Measurements from ENCODE around the gene CTNNBL1. TPM values are rescaled to one million over a fixed set of nuclear protein-coding genes. Genes with fewer than 3 reads are reported as not detected.

The CTNNBL1 gene
- total RNA-seq, 2 donors from 2014 or later, result 68.6 to 68.7 TPM

DNA sequence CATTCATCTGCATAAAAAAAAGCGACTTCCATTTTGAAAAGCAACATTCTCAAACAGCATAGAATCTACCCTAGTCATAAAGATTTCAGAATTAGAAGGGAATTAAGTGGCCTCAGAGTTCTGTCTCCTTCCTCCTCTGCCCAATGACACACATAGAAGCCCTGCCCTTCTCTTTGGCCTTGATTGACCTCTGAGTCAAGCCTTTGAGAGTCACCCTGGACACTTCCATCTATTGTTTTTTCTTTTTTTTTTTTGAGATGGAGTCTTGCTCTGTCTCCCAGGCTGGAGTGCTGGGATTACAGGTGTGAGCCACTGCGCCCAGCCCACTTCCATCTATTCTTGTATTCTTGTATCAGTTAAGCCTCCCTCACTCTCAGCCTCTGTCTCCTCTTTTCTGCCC is 44.8 kb upstream of the CTNNBL1 start:
- peaks cover 10% of the 10 kb centered on the region for H3K27me3 Mint-ChIP-seq (ENCODE audit: insufficient read depth)
- no peaks in the 10 kb centered on the region for H3K36me3 Mint-ChIP-seq (ENCODE audit: low read depth)
- no peak for DNase-seq
- no peak overlapping the region for H3K9ac ChIP-seq (ENCODE audit: extremely low read depth, low read length, poor library complexity, severe bottlenecking)
- no peaks in the 10 kb centered on the region for H3K36me3 ChIP-seq (ENCODE audit: control insufficient read depth, insufficient read depth, low read length)
- H3K4me3 ChIP-seq (ENCODE audit: low read length), result no peak overlapping the region
- no peak overlapping the region for H3K27ac ChIP-seq (ENCODE audit: low read depth, low read length)
- 85 to 100% methylated on average over 1 to 2 of the region's 2 CpGs for WGBS, 2 experiments (ENCODE audit: insufficient coverage in 1 of 2, insufficient read length in 1 of 2)
- no peaks in the 10 kb centered on the region for H3K9me3 ChIP-seq (ENCODE audit: control insufficient read depth, low read length)
- H3K4me1 Mint-ChIP-seq, result peaks cover 18% of the 10 kb centered on the region
- TF ChIP-seq, protein P1, sequence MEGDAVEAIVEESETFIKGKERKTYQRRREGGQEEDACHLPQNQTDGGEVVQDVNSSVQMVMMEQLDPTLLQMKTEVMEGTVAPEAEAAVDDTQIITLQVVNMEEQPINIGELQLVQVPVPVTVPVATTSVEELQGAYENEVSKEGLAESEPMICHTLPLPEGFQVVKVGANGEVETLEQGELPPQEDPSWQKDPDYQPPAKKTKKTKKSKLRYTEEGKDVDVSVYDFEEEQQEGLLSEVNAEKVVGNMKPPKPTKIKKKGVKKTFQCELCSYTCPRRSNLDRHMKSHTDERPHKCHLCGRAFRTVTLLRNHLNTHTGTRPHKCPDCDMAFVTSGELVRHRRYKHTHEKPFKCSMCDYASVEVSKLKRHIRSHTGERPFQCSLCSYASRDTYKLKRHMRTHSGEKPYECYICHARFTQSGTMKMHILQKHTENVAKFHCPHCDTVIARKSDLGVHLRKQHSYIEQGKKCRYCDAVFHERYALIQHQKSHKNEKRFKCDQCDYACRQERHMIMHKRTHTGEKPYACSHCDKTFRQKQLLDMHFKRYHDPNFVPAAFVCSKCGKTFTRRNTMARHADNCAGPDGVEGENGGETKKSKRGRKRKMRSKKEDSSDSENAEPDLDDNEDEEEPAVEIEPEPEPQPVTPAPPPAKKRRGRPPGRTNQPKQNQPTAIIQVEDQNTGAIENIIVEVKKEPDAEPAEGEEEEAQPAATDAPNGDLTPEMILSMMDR (conservative IDR thresholded peaks at IDR 0.05), result no peak
- no peaks in the 10 kb centered on the region for H3K9me3 Mint-ChIP-seq
- H3K27me3 ChIP-seq (ENCODE audit: control insufficient read depth, insufficient read depth, low read length, poor library complexity, severe bottlenecking), result peaks cover 22% of the 10 kb centered on the region
- H3K27ac Mint-ChIP-seq, result no peak overlapping the region
- peaks cover 11% of the 10 kb centered on the region for H3K4me1 ChIP-seq (ENCODE audit: control insufficient read depth, insufficient read depth, low read length)
- H3K4me3 Mint-ChIP-seq, result no peak overlapping the region

DNA sequence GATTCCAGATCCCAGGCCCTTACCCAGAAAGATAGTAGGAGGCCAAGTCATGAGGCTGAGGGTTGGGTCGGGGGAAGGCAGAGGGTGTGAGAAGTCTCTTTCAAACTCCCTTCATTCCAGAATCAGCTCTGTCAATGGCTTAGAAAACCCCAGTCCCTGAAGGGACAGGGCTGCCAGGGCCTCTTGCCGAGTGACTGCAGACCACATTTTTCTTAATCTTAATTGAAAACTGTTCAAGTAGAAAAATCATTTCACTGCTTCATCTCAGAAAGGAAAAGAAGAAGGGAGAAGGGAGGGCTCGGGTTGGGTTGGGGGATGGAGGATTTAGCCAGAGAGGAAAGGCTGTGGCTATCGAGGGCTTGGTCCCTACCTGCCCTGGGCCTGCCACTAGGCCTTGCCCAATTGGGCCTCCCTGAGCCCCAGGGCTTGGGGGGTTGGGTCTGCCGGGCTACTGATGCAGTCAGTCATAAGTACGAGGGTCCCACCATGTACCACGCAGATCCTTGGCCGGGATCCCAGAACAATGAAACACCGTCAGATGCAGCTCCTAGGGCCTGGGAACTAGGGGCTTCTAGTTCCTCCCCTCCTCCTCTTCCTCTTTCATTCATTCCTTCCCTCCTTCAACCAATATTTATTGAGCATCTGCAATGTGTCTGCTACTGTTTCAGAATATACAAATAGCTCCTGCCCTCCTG is 44.0 kb upstream of the CTNNBL1 start:
- peaks cover 5% of the 10 kb centered on the region for H3K27me3 Mint-ChIP-seq (ENCODE audit: insufficient read depth)
- H3K4me3 Mint-ChIP-seq, result no peak overlapping the region
- H3K4me1 ChIP-seq (ENCODE audit: control insufficient read depth, insufficient read depth, low read length), result peaks cover 11% of the 10 kb centered on the region

DNA sequence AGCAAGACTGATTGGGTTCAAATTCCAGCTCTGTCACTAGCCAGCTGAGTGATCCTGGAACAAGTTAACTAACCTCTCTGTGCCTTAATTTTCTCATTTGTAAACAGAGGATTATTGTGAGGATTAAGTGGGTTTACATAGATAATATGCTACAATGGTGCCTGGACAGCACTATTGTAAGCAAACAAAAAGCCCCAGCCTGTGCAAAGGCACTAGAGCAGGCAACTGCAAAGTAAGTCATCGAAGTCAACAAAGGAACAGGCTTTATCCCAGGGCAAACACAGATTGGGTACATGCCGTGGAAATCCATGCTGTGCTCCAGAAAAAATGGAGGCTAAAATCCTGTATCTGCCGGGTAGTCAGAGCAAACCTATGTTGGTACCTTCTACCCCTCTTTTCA is 43.2 kb upstream of the CTNNBL1 start:
- H3K4me3 ChIP-seq (ENCODE audit: low read length), result no peak overlapping the region
- WGBS, 2 experiments (ENCODE audit: insufficient coverage in 1 of 2, insufficient read length in 1 of 2), result 82 to 88% methylated on average over 3 of the region's 3 CpGs
- TF ChIP-seq, protein P1 (conservative IDR thresholded peaks at IDR 0.05), result no peak
- H3K27ac ChIP-seq (ENCODE audit: low read depth, low read length), result no peak overlapping the region
- Mint-ChIP-seq H3K4me1 (peaks cover 18% of the 10 kb centered on the region), H3K27ac (no peak overlapping the region), H3K9me3 (peaks cover 10% of the 10 kb centered on the region), H3K4me3 (no peak overlapping the region), H3K27me3 (ENCODE audit: insufficient read depth) (peaks cover 6% of the 10 kb centered on the region), H3K36me3 (ENCODE audit: low read depth) (no peaks in the 10 kb centered on the region)
- H3K4me1 ChIP-seq (ENCODE audit: control insufficient read depth, insufficient read depth, low read length), result peaks cover 11% of the 10 kb centered on the region
- no peaks in the 10 kb centered on the region for H3K36me3 ChIP-seq (ENCODE audit: control insufficient read depth, insufficient read depth, low read length)
- DNase-seq, result no peak
- H3K27me3 ChIP-seq (ENCODE audit: control insufficient read depth, insufficient read depth, low read length, poor library complexity, severe bottlenecking), result peaks cover 6% of the 10 kb centered on the region
- H3K9ac ChIP-seq (ENCODE audit: extremely low read depth, low read length, poor library complexity, severe bottlenecking), result no peak overlapping the region
- peaks cover 9% of the 10 kb centered on the region for H3K9me3 ChIP-seq (ENCODE audit: control insufficient read depth, low read length)

More for the DNA sequence above, 44.0 kb upstream of the CTNNBL1 start:
- DNase-seq, result no peak
- WGBS, 2 experiments (ENCODE audit: insufficient coverage in 1 of 2, insufficient read length in 1 of 2), result 91 to 93% methylated on average over 6 to 9 of the region's 9 CpGs
- H3K27ac Mint-ChIP-seq, result no peak overlapping the region
- TF ChIP-seq, protein P1 (conservative IDR thresholded peaks at IDR 0.05), result no peak
- peaks cover 14% of the 10 kb centered on the region for H3K27me3 ChIP-seq (ENCODE audit: control insufficient read depth, insufficient read depth, low read length, poor library complexity, severe bottlenecking)
- H3K36me3 Mint-ChIP-seq (ENCODE audit: low read depth), result no peaks in the 10 kb centered on the region
- no peak overlapping the region for H3K4me3 ChIP-seq (ENCODE audit: low read length)
- no peak overlapping the region for H3K27ac ChIP-seq (ENCODE audit: low read depth, low read length)
- no peak overlapping the region for H3K9ac ChIP-seq (ENCODE audit: extremely low read depth, low read length, poor library complexity, severe bottlenecking)
- H3K9me3 Mint-ChIP-seq, result peaks cover 3% of the 10 kb centered on the region
- no peaks in the 10 kb centered on the region for H3K36me3 ChIP-seq (ENCODE audit: control insufficient read depth, insufficient read depth, low read length)
- H3K9me3 ChIP-seq (ENCODE audit: control insufficient read depth, low read length), result peaks cover 7% of the 10 kb centered on the region
- H3K4me1 Mint-ChIP-seq, result peaks cover 18% of the 10 kb centered on the region

All from endodermal cell (in vitro differentiated cells).